Uterus (tissue), 4 donors: ENCODE data around the gene HOXC13. TPM values are rescaled to one million over a fixed set of nuclear protein-coding genes. Genes with fewer than 3 reads are reported as not detected.
A peak's percentile ranks its signal among the peaks of the same experiment; 100 is the strongest.

Experiments used
- DNase-seq, 2 donors: peaks; one replicate each; pipeline ENCODE4 v3.0.0-alpha.2; 2019 to 2020
- H3K27ac ChIP-seq, 2 donors: fragments of 200-600 bp; sonication (generic); 1 replicate in 1 of 2; 2 replicates in 1 of 2; pipeline ENCODE4 v1.5.1; 2016 to 2018
- H3K27me3 ChIP-seq, 2 donors: fragments of 200-600 bp; sonication (generic); one replicate each; pipeline ENCODE4 v1.5.1; 2018 to 2019; ENCODE audit warnings: control low read depth in 1 of 2
- H3K36me3 ChIP-seq, 2 donors: fragments of 200-600 bp; sonication (generic); one replicate each; pipeline ENCODE4 v1.5.1; 2019; ENCODE audit warnings: control low read depth in 1 of 2
- H3K4me1 ChIP-seq, 2 donors: fragments of 200-600 bp; sonication (generic); one replicate each; pipeline ENCODE4 v1.5.1; 2018 to 2019; ENCODE audit warnings: control low read depth in 1 of 2
- H3K4me3 ChIP-seq, 2 donors: fragments of 200-600 bp; sonication (generic); 1 replicate in 1 of 2; 2 replicates in 1 of 2; pipeline ENCODE4 v1.5.1; 2018 to 2019; ENCODE audit warnings: mild to moderate bottlenecking in 1 of 2
- H3K9me3 ChIP-seq, 2 donors: fragments of 200-600 bp; sonication (generic); one replicate each; pipeline ENCODE4 v1.5.1; 2019; ENCODE audit warnings: control low read depth in 1 of 2
- CTCF ChIP-seq, 4 experiments: fragments of 200-600 bp in 2 of 4; fragments of 450-650 bp in 2 of 4; sonication (generic) in 2 of 4; IDR thresholded peaks; one replicate each; pipeline ENCODE4 v1.5.1; 2016 to 2019; ENCODE audit warnings: antibody characterized with exemption in 4 of 4, mild to moderate bottlenecking in 2 of 4, moderate library complexity in 1 of 4
- POLR2A ChIP-seq, 2 donors: fragments of 450-650 bp; IDR thresholded peaks; one replicate each; pipeline ENCODE4 v1.6.1; 2016; ENCODE audit warnings: antibody characterized with exemption in 2 of 2, mild to moderate bottlenecking in 1 of 2, moderate library complexity in 1 of 2
- intact Hi-C: fragments of 100-400 bp; cut with DNase I; formaldehyde crosslinking; loops from one replicate; pipeline ENCODE4 v1.15.1; 2023; ENCODE audit warnings: low total_unique reads
- total RNA-seq, 4 donors: library from RNA; depleted of rRNA in 3 of 4; stranded (reverse); fragments of >200 nt in 3 of 4; gene quantifications; one replicate each; pipeline versions ENCODE4 v1.1.0 to v1.2.4, GENCODE V29; 2014 to 2023
- donor health status: DM: yes; HTN: yes; CAD: no.

Gene HOXC13
- total RNA-seq, 4 donors from 2014 or later, result not detected

GRCh38 chr12:53983950-53984572, 45.4 kb downstream of the HOXC13 start:
- Histone ChIP-seq H3K36me3 (no peaks in the 10 kb centered on the region), H3K27me3 (peaks cover 12 to 70% of the 10 kb centered on the region in 2 donors), H3K4me1 (peaks cover 0 to 10% of the 10 kb centered on the region in 2 donors), H3K27ac (no peak overlapping the region), H3K4me3 (no peak overlapping the region), H3K9me3 (no peaks in the 10 kb centered on the region)
- no peak for TF ChIP-seq CTCF (IDR thresholded peaks at IDR 0.05)
- TF ChIP-seq POLR2A (IDR thresholded peaks at IDR 0.05), result no peak
- DNase-seq, result no peak
- intact Hi-C loops, result no loop called here

- Histone ChIP-seq H3K4me1 (peaks cover 0 to 10% of the 10 kb centered on the region in 2 donors), H3K27me3 (peaks cover 12 to 78% of the 10 kb centered on the region in 2 donors), H3K4me3 (peak within 1 kb of the TSS in 1 of 2 donors; percentile 39), H3K27ac (peak within 1 kb of the TSS in 1 of 2 donors; percentile 27), H3K9me3 (no peaks in the 10 kb centered on the region), H3K36me3 (no peaks in the 10 kb centered on the region)
- DNase-seq, result peak; percentile 85 to 95
- TF ChIP-seq POLR2A (IDR thresholded peaks at IDR 0.05) (peak in 1 of 2 donors; percentile 22), CTCF (IDR thresholded peaks at IDR 0.05) (peak; percentile 39 to 90 (median 68))
- intact Hi-C loops, result no loop called here
Observed at GRCh38 chr12:53984901-53985691, 46.5 kb downstream of the HOXC13 start, which contains the start of gene HOXC10. TSS of gene HOXC10 (plus strand) at chr12:53985146. CDS start at chr12:53985260, 114 bp downstream.

- intact Hi-C loops, result no loop called here
- DNase-seq, result no peak
- Histone ChIP-seq H3K27ac (peak overlapping the region in 1 of 2 donors; percentile 27), H3K4me1 (peaks cover 0 to 13% of the 10 kb centered on the region in 2 donors), H3K36me3 (no peaks in the 10 kb centered on the region), H3K27me3 (peaks cover 12 to 84% of the 10 kb centered on the region in 2 donors), H3K9me3 (no peaks in the 10 kb centered on the region), H3K4me3 (peak overlapping the region in 1 of 2 donors; percentile 39)
- TF ChIP-seq CTCF (IDR thresholded peaks at IDR 0.05) (no peak), POLR2A (IDR thresholded peaks at IDR 0.05) (no peak)
Observed at GRCh38 chr12:53985692-53985993, 47.0 kb downstream of the HOXC13 start.

GRCh38 chr12:53985994-53986685, 47.5 kb downstream of the HOXC13 start:
- peak in 1 of 4 experiments; percentile 3 for TF ChIP-seq CTCF (IDR thresholded peaks at IDR 0.05)
- TF ChIP-seq POLR2A (IDR thresholded peaks at IDR 0.05), result no peak
- H3K27me3 ChIP-seq, result peaks cover 12 to 88% of the 10 kb centered on the region in 2 donors
- intact Hi-C loops, result no loop called here
- peaks cover 0 to 17% of the 10 kb centered on the region in 2 donors for H3K4me1 ChIP-seq
- H3K27ac ChIP-seq, result peak overlapping the region in 1 of 2 donors; percentile 27
- H3K4me3 ChIP-seq, result peak overlapping the region in 1 of 2 donors; percentile 39
- no peaks in the 10 kb centered on the region for H3K9me3 ChIP-seq
- H3K36me3 ChIP-seq, result no peaks in the 10 kb centered on the region
- DNase-seq, result no peak
